HG03558 (cell line): ENCODE measurements around the gene SPATA6.
A peak's percentile ranks its signal among the peaks of the same experiment; 100 is the strongest.
"Not testable (repeated sequence)": the region's sequence is repeated elsewhere in the genome, so short reads cannot be mapped to it uniquely, and the experiment has no call there.

ENCODE experiments used
- ATAC-seq: cut with Tn5 transposase; IDR thresholded peaks from one replicate; pipeline ENCODE4 v1.9.1; 2021; ENCODE audit warnings: moderate number of reproducible peaks; ENCODE audit not compliant: unreplicated experiment; ENCODE audit errors: extremely low read depth

Gene SPATA6

DNA sequence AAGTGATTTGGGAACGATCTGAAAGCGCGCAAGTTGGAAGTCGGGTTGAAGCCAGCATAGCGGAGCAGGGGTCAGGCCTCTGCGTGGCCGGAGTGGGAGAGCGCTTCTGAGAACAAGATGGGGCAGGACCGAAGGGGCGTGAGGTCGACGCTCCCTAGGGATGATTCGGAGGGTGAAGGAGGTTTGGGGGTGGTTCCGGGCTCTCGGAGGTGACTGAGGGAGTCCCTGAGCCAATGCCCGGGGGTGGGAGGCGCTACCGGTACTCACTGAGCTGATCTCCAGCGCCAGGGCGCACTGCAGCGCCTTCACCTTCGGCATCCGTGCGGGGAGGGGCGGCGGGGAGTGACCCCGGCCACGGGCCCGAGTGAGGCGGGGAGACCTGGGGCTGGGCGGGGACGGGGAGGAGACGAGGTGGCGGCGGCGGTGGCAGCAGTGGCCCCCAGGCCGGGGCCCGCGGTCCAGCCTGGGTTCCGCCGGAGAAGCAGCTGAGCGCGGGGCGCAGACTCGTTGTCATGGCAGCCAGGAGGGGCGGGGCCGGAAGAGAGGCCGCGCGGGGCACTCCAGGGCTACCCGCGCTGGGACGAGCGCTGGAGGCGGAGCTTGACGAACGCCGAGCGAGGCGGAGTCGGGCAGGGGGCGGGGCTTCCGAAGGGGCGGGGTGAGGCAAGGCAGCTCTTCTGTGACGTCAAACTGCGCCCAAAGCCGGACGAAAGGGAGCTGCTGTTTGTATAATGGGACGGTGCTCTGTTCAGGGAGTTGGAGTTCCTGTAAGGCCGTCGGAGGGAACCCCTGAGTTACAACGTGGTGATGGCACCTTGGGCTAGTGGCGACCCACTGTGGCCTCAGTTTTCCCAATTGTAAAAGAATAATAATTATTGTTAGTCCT lies at the start of gene SPATA6:
Gene SPATA6 (minus strand): TSS at position 514 of the 886 bp plus-strand sequence. CDS start 196 bp downstream, at position 318.
- peak; percentile 97 for ATAC-seq

DNA sequence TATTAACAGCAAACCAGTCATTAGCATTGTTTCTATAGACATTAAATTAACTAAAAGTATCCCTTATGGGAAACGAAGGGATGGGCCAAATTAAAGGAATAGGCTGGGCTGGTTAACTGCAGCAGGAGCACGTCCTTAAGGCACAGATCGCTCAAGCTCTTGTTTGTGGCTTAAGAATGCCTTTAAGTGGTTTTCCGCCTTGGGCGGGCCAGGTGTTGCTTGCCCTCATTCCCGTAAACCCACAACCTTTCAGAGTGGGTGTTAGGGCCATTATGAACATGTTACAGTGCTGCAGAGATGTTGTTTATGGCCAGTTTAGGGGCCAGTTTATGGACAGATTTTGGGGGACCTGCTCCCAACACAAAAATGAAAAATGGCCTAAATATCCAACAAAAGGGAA lies 47.9 kb upstream of the SPATA6 start:
- ATAC-seq: not testable (repeated sequence)

DNA sequence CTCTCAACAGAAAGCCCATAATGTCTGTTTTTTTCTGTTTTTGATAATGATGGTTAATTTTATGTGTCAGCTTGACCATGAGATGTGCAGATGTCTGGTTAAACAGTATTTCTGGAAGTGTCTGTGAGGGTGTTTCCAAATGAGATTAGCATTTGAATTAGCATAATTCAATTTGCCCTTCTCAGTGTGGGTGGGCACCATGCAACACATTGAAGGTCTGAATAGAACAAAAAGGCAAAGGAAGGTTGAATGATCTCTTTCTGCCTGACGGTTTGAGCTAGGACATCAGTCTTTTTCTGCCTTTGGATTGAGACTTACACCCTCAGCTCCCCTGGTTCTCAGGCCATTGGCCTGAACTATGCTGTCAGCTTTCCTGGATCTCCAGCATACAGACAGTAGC lies 34.9 kb upstream of the SPATA6 start:
- no peak for ATAC-seq

DNA sequence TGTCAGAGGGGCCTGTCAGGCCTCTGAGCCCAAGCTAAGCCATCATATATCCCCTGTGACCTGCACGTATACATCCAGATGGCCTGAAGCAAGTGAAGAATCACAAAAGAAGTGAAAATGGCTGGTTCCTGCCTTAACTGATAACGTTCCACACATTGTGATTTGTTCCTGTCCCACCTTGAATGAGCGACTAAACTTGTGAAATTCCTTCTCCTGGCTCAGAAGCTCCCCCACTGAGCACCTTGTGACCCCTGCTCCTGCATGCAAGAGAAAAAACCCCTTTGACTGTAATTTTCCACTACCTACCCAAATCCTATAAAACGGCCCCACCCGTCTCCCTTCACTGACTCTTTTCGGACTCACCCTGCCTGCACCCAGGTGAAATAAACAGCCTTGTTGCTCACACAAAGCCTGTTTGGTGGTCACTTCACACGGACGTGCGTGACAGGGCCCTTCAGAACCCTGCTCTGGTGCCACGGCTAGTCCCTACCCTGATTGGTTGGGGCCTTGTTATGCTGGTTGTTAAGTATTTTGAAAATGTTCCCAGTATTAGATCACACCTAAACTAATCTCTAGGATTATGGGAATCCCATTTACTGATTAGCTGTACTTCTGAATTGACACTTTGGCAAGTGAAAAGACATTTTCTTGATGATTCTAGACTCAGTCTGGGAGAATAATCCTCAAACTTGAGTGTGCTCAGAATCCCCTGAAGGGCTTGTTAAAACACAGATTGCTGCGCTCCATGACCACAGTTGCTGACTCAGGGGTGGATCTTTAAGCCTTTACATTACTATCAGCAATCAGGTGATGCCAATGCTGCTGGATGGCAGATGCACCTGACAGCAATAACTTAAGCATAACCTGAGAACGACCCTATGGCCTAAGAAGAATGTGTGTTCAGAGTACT lies 28.8 kb upstream of the SPATA6 start:
- no peak for ATAC-seq

DNA sequence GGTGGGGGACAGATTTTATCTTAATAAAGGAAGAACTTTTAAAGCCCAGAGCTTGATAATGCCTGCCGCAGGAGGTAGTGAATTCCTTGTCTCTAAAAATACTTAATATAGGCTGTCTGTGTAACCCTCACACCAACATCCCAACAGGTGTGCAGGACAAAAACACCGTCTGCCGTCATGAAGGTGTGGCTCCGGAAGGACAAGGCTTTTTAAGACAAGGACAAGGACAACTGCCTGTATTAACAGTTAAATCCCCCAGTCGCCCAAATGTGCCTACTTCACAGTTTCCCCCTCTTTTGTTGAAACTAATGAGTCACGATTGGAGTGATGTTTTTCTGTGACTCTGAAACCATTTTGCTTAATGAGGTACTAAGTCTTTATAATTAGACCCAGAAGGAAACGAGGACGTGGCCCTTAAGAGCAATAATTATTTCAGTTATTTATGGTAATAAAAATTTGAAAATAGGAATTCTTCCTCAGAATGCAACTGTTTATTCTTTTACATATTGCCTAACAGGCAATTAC lies 27.3 kb upstream of the SPATA6 start:
- no peak for ATAC-seq

DNA sequence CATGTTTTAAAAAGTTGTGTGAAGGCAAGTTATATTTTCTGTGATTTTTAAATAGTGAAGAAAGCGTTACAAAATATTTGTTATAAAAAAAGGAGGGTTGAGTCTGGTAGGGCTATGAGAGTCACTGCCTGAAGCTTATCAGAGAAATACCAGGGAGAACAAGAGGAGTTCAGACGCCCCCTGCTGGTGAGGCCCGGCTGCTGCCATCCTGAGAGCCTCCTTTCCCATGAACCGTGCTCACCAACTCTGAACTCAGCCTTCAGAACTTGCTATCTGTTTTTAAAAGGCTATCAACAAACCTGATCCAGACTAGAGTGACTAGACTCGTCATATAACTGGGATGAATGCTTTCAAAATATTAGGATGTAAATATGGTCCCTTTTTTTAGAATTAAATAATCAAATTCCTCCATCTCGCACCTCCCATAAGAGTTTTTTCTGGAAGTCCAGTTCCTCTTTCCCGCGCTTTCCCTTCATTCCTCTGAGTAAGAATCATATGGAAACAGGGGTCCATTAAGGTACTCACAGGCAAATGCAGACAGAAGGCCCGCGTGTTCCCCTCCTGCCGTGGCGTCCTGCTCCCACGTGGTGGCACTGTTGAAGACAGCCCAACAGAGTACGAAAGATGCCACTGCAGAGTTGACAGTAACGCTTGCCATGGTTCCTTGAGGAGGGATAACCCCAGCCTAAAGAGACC lies 26.2 kb upstream of the SPATA6 start:
- no peak for ATAC-seq

DNA sequence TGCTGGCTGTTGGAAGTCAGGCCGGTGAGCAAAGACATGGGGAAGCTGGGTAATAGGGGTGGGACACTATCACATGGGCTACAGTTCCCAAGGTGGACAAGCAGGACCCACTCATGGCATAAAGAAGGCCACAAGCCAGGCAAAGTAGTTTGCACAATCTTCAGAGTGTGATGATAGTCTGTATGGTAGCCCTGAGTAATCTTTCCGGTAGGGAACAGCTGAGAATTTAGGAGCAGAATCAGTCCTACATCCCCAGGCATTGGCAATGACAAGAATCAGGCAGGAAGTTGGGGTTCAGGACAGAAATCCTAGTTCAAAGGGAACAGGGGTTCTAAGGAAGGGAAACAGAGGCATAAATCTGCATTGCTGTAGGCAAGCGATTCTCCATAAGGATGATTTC lies 23.9 kb upstream of the SPATA6 start:
- ATAC-seq: no peak

DNA sequence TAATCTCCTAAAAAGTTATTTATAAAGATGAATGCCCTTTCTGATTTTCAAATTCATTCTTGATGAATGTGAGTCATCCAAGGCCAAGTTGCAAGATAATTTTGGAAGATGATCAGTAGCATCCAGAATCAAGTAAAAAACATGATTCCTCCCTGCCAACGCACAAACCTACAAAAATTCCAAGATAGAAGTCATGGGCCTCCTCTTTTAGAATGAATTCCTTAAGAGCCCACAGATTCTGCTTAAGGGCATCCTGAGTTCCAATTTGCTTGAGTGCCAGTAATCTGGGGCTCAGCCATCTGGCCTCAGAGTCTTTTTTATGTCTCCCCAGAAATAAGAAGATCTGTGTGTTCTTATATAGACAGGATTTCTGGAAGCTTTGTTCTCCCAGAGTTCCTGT lies 23.2 kb upstream of the SPATA6 start:
- ATAC-seq: no peak

DNA sequence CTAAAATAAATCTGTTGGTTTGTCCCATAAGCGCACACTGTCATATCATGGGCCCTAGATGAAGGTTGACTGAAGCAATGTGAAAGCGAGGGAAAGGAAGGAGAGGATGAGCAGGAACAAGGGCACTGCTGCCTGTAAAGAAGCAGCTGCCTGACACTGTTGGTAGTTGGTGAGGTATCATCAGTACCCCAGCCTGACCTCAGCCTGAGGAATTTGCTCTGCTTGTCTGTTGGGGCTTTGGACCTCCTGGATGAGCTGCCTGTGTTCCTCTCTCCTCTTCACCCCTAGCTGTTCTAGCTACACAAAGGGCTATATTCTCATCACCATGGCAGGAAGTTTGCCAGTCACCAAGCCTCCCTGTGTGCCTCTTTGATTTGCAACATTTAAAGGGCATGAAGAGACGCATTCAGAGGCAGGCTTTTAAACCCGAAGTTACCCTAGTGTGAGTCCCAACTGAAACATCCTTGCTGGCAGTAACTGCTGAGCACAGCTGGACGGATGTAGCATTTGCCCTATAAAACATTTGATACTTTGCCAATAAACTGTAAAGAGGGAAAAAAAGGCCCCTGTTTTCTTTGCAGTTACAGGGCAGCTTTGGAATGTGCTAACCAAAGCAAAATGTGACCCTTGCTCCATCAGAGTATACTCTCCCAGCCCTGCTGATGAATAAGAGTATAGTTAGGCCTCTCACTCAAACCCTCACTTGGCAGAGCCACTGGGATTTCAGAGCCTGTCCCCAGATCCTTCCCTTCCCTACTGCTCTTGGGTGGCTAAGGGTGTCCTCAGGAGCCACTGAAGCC lies 22.2 kb upstream of the SPATA6 start:
- ATAC-seq: no peak

DNA sequence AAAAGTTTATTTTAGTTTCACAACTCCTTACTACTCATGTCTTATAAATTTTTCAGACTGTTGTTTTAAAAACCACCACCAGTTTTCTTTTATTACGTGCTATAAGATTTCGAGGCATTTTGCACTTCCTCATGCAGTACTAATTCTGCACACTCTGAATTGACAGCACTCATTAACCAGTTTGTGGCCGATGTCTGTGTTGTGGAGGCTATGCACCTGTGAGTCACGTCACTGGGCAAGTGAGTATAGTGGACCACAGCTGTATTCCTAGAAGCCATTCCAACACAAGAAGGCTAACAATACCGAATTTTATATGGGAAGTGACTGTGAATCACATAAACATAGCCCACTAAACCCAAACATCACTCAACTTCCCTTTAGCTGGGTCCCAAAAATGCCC lies 21.0 kb upstream of the SPATA6 start:
- no peak for ATAC-seq

DNA sequence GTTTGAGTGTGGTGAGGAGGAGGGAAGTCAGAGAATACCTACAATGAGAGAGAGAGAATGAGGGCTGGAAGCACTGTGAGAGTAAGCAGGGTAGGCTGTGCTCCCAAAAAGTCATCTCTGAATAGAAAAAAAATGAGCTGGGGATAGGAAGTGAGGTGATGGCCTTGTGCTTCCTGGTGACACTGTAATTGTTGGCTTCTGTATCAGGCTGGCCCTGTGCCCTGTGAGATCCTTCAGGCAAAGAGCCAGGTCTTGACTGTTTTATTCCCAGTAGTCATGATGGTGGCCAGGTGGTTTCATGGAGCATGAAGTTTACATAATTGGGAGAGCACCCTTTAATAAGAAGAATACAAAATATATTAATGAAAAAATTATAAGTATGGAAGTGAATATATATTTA lies 20.4 kb upstream of the SPATA6 start:
- no peak for ATAC-seq

DNA sequence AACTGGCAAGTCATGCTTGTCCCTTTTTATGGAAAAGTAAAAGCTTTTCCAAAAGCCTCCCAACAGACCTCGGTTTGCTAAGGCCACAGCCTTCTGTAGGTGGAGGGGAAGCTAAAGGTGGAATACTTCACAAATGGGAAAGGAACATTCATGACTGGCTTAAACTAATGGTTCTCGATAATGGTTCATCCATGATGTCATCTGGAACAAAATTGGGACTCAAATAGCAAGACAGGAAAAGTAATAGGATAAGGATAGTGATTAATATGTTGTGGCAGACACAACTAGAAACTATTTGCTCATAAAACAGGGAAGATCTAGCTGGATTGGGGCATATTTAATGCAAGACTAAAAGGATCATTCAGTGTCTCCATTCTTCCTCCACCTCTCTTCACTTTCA lies 16.7 kb upstream of the SPATA6 start:
- no peak for ATAC-seq

DNA sequence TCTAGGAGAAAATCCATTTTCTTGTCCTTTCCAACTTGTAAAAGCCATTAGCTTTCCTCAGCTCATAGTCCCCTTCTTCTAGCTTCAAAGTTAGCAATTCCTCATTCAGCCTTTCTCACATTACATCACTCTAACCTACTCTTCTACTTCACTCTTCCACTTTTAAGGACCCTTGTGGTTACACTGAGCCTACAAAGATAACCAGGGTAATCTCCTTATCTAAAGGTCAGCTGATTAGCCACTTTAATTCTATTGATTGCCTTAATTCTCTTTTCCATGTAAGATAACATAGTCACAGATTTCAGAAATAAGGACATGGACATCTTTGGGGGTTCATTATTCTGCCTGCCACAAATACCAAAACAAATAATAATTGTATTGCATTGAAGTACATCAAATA lies 8.5 kb upstream of the SPATA6 start:
- no peak for ATAC-seq

DNA sequence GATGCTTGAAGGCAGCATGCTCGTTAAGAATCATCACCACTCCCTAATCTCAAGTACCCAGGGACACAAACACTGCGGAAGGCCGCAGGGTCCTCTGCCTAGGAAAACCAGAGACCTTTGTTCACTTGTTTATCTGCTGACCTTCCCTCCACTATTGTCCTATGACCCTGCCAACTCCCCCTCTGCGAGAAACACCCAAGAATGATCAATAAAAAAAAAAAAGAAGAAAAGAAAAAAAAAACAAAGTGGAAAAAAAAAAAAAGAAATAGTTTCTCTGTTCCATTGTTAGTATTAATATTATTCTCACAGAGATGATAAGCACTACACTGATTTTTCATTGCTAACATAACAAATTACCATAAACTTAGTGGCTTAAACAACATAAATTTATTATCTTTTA lies 8.0 kb upstream of the SPATA6 start:
- ATAC-seq: not testable (repeated sequence)

DNA sequence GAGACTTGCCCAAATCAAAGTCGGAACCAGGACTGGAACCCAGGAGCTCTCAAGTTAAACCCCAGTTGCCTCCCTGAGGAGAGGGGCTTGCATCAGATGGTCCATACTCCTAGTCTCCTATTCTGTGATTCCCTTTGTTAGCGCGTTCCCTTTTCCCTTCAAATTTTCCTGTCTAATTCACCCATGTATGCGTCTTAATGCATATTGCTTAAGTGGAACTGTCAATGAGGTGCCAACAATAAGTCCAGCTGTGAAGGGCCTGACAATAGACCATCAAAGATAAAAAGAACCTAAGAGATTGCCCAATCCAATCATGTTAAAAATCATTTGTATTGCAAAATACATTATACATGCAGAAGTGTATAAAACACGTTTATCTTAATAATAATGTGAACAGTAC lies 634 bp upstream of the SPATA6 start:
- ATAC-seq: no peak

DNA sequence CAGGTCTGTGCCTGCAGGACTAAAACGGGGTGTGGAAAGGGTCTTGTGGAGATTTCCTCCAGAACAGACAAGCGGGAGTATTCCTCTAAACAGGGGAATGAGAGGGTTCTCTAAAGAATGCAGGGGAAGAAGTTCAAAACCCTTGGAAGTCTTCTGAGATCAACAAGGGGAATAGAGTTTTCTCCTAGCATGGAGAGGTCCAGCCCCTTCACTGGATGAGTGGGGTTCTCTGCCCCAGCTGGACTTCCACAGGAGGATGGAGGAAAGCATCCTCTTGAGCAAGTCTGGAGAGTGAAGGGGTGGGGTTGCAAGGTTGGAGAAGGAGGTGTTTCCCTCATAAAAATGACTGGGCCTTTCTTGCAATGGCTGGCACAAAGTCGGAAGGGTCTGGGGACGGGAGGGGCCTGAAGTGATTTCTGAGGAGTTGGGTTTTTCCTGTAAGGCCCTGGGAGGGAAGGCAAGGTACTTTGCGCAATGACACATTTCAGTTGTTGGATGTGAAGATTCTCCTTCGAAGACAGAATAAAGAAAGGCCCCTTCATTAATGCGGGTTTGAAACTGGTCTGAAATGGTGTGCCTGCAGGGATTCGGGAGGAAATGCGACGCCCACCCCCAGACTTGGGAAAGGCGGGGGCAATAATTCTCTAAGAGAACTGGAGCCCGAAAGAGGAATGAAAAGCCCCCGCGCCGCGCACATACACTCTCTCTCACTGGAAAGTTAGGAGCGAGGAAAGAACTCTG lies 884 bp downstream of the SPATA6 start:
- no peak for ATAC-seq

DNA sequence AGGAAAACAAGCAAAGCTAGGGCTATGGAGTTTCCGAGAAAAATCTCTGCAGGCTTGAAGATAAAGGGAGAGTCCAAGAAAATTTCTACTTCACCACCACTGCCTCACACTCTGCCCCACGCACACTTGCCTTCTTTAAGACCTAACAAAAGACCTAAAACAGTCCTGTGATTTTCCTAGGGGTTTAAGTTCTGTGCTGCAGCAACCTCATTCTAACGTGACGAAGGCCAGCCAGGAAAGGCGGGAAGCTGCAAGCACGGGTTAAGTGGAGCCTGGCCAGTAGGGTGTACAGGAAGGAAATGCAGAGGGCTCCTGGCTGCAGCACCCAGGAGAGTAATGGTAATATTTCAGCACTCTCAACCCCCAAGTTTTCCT lies 1.5 kb downstream of the SPATA6 start:
- no peak for ATAC-seq

DNA sequence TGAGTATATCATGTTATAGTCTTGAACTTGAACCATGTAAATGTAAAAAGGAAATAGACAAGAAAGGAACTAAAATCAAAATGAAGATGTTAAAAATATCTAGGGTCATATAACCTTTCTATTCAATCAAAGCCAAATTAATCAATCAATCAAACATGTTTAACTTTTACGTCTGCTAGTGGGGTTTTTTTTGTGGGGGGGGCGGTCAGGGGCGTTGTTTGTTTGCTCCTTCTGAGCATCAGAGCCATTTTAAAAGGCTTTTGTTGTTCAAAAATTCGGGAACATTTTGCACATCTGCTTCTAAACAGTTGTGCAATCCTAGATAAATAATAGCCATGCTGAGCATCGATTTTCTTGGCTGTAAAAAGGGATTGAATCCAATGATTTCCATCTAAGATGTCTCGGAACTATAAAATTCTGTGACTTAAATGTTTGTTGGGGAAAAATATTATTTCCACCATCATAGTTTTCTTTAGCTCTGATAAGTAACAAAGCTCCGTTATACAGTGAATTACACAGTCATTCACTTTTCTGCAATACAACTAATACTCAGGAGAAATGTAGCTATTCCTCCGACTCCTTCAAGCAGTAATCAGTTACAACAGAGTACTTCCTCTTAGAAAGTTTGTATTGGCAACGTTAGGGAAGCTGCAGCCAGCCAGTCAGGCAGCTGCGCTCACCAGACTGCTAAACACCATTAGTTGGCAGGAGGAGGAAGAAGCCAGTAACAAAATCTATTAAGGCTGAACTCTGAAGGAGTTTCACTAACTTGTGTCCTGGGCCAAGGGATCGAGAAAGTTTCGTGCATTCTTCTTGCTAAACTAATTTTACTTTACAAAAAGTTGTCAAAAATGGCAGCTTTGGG lies 2.2 kb downstream of the SPATA6 start:
- ATAC-seq: no peak
